GM19099 (cell line): ENCODE data around the gene BCKDHB.

Experiments
- POLR2A ChIP-seq: IDR thresholded peaks from 3 replicates; pipeline ENCODE4 v1.6.1; 2011; ENCODE audit warnings: low read depth; ENCODE audit not compliant: insufficient read length; ENCODE audit errors: extremely low read depth

The BCKDHB gene

GRCh38 chr6:80366051-80366450, 259.6 kb downstream of the BCKDHB start:
- TF ChIP-seq POLR2A = no peak

- TF ChIP-seq POLR2A = no peak
Measured at GRCh38 chr6:80366714-80367113, 260.2 kb downstream of the BCKDHB start.

GRCh38 chr6:80376411-80376810, 269.9 kb downstream of the BCKDHB start:
- TF ChIP-seq POLR2A = no peak

GRCh38 chr6:80380566-80380965, 274.1 kb downstream of the BCKDHB start:
- no peak for TF ChIP-seq POLR2A

DNA sequence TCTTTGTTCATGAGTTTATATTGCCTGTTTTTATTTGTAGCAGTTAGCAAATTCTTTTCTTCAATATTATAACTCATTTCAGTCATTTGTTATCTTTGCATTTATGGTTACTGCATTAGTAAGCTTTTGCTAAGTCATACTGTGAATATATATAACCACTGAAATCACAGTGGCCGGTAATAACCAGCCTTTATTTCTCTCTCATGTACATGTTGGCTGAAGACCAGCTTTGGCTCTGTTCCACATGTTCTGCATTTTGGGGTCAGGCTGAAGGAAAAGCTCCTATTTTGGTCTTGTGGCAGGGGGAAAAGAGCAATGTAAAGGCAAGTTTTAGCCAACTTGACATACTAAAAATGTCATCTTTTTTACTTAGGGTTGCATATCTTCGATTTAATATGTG, 276.3 kb downstream of the BCKDHB start:
- TF ChIP-seq POLR2A = no peak

GRCh38 chr6:80388507-80388906, 282.0 kb downstream of the BCKDHB start:
- no peak for TF ChIP-seq POLR2A
